GM23248 (cell line): ENCODE results near the gene SLC8A2. TPM values are rescaled to one million over a fixed set of nuclear protein-coding genes. Genes with fewer than 3 reads are reported as not detected.

Experiments used
- DNase-seq: peaks from one replicate; pipeline ENCODE4 v3.0.0-alpha.2; 2015
- H2AFZ ChIP-seq: fragments of 200-600 bp; sonication (generic); 2 replicates; pipeline ENCODE4 v1.6.1; 2016; ENCODE audit warnings: antibody characterized with exemption
- H3F3A ChIP-seq: fragments of 200-600 bp; sonication (generic); 2 replicates; pipeline ENCODE4 v1.6.1; 2016; ENCODE audit warnings: mild to moderate bottlenecking, antibody characterized with exemption, mixed run types; ENCODE audit not compliant: insufficient read depth
- H3K27ac ChIP-seq: fragments of 200-600 bp; sonication (generic); 2 replicates; pipeline ENCODE4 v1.5.1; 2016; ENCODE audit warnings: mild to moderate bottlenecking
- H3K27me3 ChIP-seq: fragments of 200-600 bp; sonication (generic); replicated peaks from 2 replicates; pipeline ENCODE4 v1.6.1; 2016; ENCODE audit warnings: mild to moderate bottlenecking; ENCODE audit not compliant: insufficient read depth
- H3K36me3 ChIP-seq: fragments of 200-600 bp; sonication (generic); 2 replicates; pipeline ENCODE4 v1.6.1; 2016; ENCODE audit warnings: low read depth, mild to moderate bottlenecking
- H3K4me1 ChIP-seq: fragments of 200-600 bp; sonication (generic); 2 replicates; pipeline ENCODE4 v1.6.1; 2016; ENCODE audit warnings: mild to moderate bottlenecking; ENCODE audit not compliant: insufficient read depth
- H3K4me2 ChIP-seq: fragments of 200-600 bp; sonication (generic); one replicate; pipeline ENCODE4 v1.6.1; 2016; ENCODE audit warnings: mild to moderate bottlenecking; ENCODE audit not compliant: unreplicated experiment
- H3K4me3 ChIP-seq: fragments of 200-600 bp; sonication (generic); 2 replicates; pipeline ENCODE4 v1.5.1; 2016; ENCODE audit warnings: mild to moderate bottlenecking
- H3K79me2 ChIP-seq: fragments of 200-600 bp; sonication (generic); 2 replicates; pipeline ENCODE4 v1.6.1; 2016; ENCODE audit warnings: mild to moderate bottlenecking; ENCODE audit not compliant: insufficient read depth
- H3K9ac ChIP-seq: fragments of 200-600 bp; sonication (generic); 2 replicates; pipeline ENCODE4 v1.6.1; 2016; ENCODE audit warnings: mild to moderate bottlenecking
- H3K9me2 ChIP-seq: fragments of 200-600 bp; sonication (generic); 2 replicates; pipeline ENCODE4 v1.6.1; 2016; ENCODE audit warnings: mixed run types, mild to moderate bottlenecking, moderate library complexity; ENCODE audit not compliant: insufficient read depth
- H3K9me3 ChIP-seq: fragments of 200-600 bp; sonication (generic); one replicate; pipeline ENCODE4 v1.6.1; 2017; ENCODE audit warnings: low read depth
- H4K20me1 ChIP-seq: fragments of 200-600 bp; sonication (generic); 2 replicates; pipeline ENCODE4 v1.6.0; 2016; ENCODE audit not compliant: insufficient read depth
- EZH2 ChIP-seq: fragments of 200-600 bp; sonication (generic); IDR thresholded peaks from 2 replicates; pipeline ENCODE4 v1.6.1; 2018; ENCODE audit warnings: antibody characterized with exemption, mild to moderate bottlenecking; ENCODE audit not compliant: insufficient read depth, poor library complexity, severe bottlenecking
- EZH2phosphoT487 ChIP-seq: fragments of 200-600 bp; sonication (generic); IDR thresholded peaks from 2 replicates; pipeline ENCODE4 v1.6.1; 2018; ENCODE audit warnings: antibody characterized with exemption, moderate library complexity, mild to moderate bottlenecking, low read depth; ENCODE audit not compliant: insufficient read depth
- WGBS, 2 experiments: methylation state at CpG; one replicate each; pipeline ENCODE4 v1.1.6; 2015 to 2017; ENCODE audit warnings: low lambda C conversion rate in 2 of 2, low coverage in 1 of 2; ENCODE audit errors: missing lambda C conversion rate in 2 of 2; 5-methylcytosine and 5-hydroxymethylcytosine counted together
- in situ Hi-C: fragments of 300-500 bp; cut with MboI; formaldehyde crosslinking; loops from 2 replicates; pipeline ENCODE4 v1.15.0; 2020
- polyA plus RNA-seq: library from polyadenylated mRNA; unstranded; fragments of >200 nt; fragmentation: Nextera tagmentation; extraction: Ambion mirVana; gene quantifications from 2 replicates; pipeline ENCODE4 v1.2.1, GENCODE V29; 2016
- total RNA-seq: library from RNA; depleted of rRNA; stranded (reverse); fragments of >200 nt; shearing (Covaris generic); gene quantifications from 2 replicates; pipeline ENCODE4 v1.2.3, GENCODE V29; 2014

The SLC8A2 gene
- total and polyA plus RNA-seq, 2 experiments from 2014 or later, result not detected

GRCh38 chr19:47436712-47437401 is 34.8 kb downstream of the SLC8A2 start:
- Histone ChIP-seq H3F3A (no peaks in the 10 kb centered on the region), H3K9me2 (no peaks in the 10 kb centered on the region), H3K27ac (no peak overlapping the region), H3K36me3 (no peaks in the 10 kb centered on the region), H3K79me2 (no peaks in the 10 kb centered on the region), H3K9me3 (no peaks in the 10 kb centered on the region), H3K4me3 (no peak overlapping the region), H3K9ac (no peak overlapping the region), H3K4me2 (no peak overlapping the region), H3K27me3 (no peaks in the 10 kb centered on the region), H3K4me1 (no peaks in the 10 kb centered on the region), H4K20me1 (no peaks in the 10 kb centered on the region), H2AFZ (no peak overlapping the region)
- peak; percentile 70 for DNase-seq
- in situ Hi-C loops, result loop anchor here (5.0 kb wide), 1 partner anchor 270 kb away; no protein-coding TSS in a partner anchor
- WGBS, 2 experiments, result 15 to 22% methylated on average over 14 to 17 of the region's 17 CpGs
- TF ChIP-seq EZH2 (no peak), EZH2phosphoT487 (no peak)

GRCh38 chr19:47435883-47436417 is 35.7 kb downstream of the SLC8A2 start:
- H4K20me1 ChIP-seq, result no peaks in the 10 kb centered on the region
- no peak overlapping the region for H3K4me3 ChIP-seq
- H3K4me2 ChIP-seq, result no peak overlapping the region
- no peaks in the 10 kb centered on the region for H3F3A ChIP-seq
- no peaks in the 10 kb centered on the region for H3K27me3 ChIP-seq
- no peak overlapping the region for H3K9ac ChIP-seq
- no peaks in the 10 kb centered on the region for H3K9me2 ChIP-seq
- no peaks in the 10 kb centered on the region for H3K79me2 ChIP-seq
- no peak for DNase-seq
- H3K36me3 ChIP-seq, result no peaks in the 10 kb centered on the region
- 45 to 52% methylated on average over 6 of the region's 6 CpGs for WGBS, 2 experiments
- in situ Hi-C loops, result loop anchor here (5.0 kb wide), 1 partner anchor 271 kb away; no protein-coding TSS in a partner anchor
- H3K27ac ChIP-seq, result no peak overlapping the region
- TF ChIP-seq EZH2, result no peak
- H3K4me1 ChIP-seq, result no peaks in the 10 kb centered on the region
- no peaks in the 10 kb centered on the region for H3K9me3 ChIP-seq
- no peak overlapping the region for H2AFZ ChIP-seq

- in situ Hi-C loops, result loop anchor here (5.0 kb wide), 1 partner anchor 272 kb away; no protein-coding TSS in a partner anchor
- H3K9me3 ChIP-seq, result no peaks in the 10 kb centered on the region
- 26 to 31% methylated on average over 16 of the region's 16 CpGs for WGBS, 2 experiments
- TF ChIP-seq EZH2phosphoT487, result no peak
- no peak for TF ChIP-seq EZH2
- no peaks in the 10 kb centered on the region for H3F3A ChIP-seq
- H3K9me2 ChIP-seq, result no peaks in the 10 kb centered on the region
- no peak overlapping the region for H3K4me3 ChIP-seq
- no peaks in the 10 kb centered on the region for H3K27me3 ChIP-seq
- no peaks in the 10 kb centered on the region for H3K36me3 ChIP-seq
- H3K79me2 ChIP-seq, result no peaks in the 10 kb centered on the region
- no peaks in the 10 kb centered on the region for H3K4me1 ChIP-seq
- no peak overlapping the region for H3K9ac ChIP-seq
- H4K20me1 ChIP-seq, result no peaks in the 10 kb centered on the region
- H3K27ac ChIP-seq, result no peak overlapping the region
- H2AFZ ChIP-seq, result no peak overlapping the region
- H3K4me2 ChIP-seq, result no peak overlapping the region
- DNase-seq, result no peak
Observed at GRCh38 chr19:47435196-47435595, 36.5 kb downstream of the SLC8A2 start.

- no peak overlapping the region for H3K9ac ChIP-seq
- in situ Hi-C loops, result no loop called here
Observed at GRCh38 chr19:47434088-47434487, 37.6 kb downstream of the SLC8A2 start.

More at GRCh38 chr19:47434088-47434487, 37.6 kb downstream of the SLC8A2 start:
- WGBS, 2 experiments, result 88 to 96% methylated on average over 7 of the region's 7 CpGs
- H3K9me2 ChIP-seq, result no peaks in the 10 kb centered on the region
- no peaks in the 10 kb centered on the region for H3K79me2 ChIP-seq
- H3K9me3 ChIP-seq, result no peaks in the 10 kb centered on the region
- H3K4me3 ChIP-seq, result no peak overlapping the region
- no peaks in the 10 kb centered on the region for H3F3A ChIP-seq
- H2AFZ ChIP-seq, result no peak overlapping the region
- no peaks in the 10 kb centered on the region for H3K4me1 ChIP-seq
- H3K36me3 ChIP-seq, result no peaks in the 10 kb centered on the region
- no peak for DNase-seq
- no peak overlapping the region for H3K27ac ChIP-seq
- no peak overlapping the region for H3K4me2 ChIP-seq
- H3K27me3 ChIP-seq, result no peaks in the 10 kb centered on the region
- TF ChIP-seq EZH2phosphoT487 (no peak), EZH2 (no peak)
- no peaks in the 10 kb centered on the region for H4K20me1 ChIP-seq
